ENCODE results near the gene IL1RN. TPM values are rescaled to one million over a fixed set of nuclear protein-coding genes. Genes with fewer than 3 reads are reported as not detected.

Gene IL1RN
- polyA plus RNA-seq, 1 donor (not counting 4 experiments of a cell fraction or from before 2014, with no cell fraction given) = 128 TPM

- Histone ChIP-seq H3K79me2 (ENCODE audit: control insufficient read depth, insufficient read depth, low read length) (peaks cover 5% of the 10 kb centered on the region), H3K9me3 (ENCODE audit: control insufficient read depth, low read depth, low read length) (no peaks in the 10 kb centered on the region), H3K27ac (ENCODE audit: control insufficient read depth, insufficient read depth, low read length) (no peak overlapping the region), H3K4me3 (ENCODE audit: control insufficient read depth in 2 of 3, extremely low read depth in 1 of 3, insufficient read depth in 2 of 3, low read depth in 1 of 3, low read length in 3 of 3) (no peak overlapping the region), H3K4me2 (ENCODE audit: control insufficient read depth, extremely low read depth, insufficient read depth, low read depth, low read length) (no peak overlapping the region), H3K9ac (ENCODE audit: control insufficient read depth, extremely low read depth, insufficient read depth, low read length) (no peak overlapping the region), H3K9me1 (ENCODE audit: control insufficient read depth, extremely low read depth, insufficient read depth, low read length) (no peaks in the 10 kb centered on the region), H3K4me1 (ENCODE audit: control insufficient read depth, extremely low read depth, insufficient read depth, low read length) (peaks cover 49% of the 10 kb centered on the region), H3K27me3 (ENCODE audit: control insufficient read depth, extremely low read depth, insufficient read depth, low read length) (no peaks in the 10 kb centered on the region), H2AFZ (ENCODE audit: control insufficient read depth, low read length) (no peak overlapping the region), H3K36me3 (ENCODE audit: control insufficient read depth in 2 of 2, extremely low read depth in 1 of 2, insufficient read depth in 2 of 2, low read length in 2 of 2) (peaks cover 4 to 12% of the 10 kb centered on the region in 2 experiments), H4K20me1 (ENCODE audit: control insufficient read depth, extremely low read depth, insufficient read depth, low read length) (no peaks in the 10 kb centered on the region)
- FAIRE-seq (no peak), DNase-seq (ENCODE audit: low read depth, low spot score) (no peak)
- TF ChIP-seq EZH2 (IDR thresholded peaks at IDR 0.05; ENCODE audit: low read length) (no peak), CTCF (optimal IDR thresholded peaks at IDR 0.05 in 1 of 3, IDR thresholded peaks at IDR 0.05 in 1 of 3, conservative IDR thresholded peaks at IDR 0.05 in 1 of 3; ENCODE audit: extremely low read depth in 1 of 3, insufficient read depth in 2 of 3, low read length in 3 of 3) (no peak)
- dilution Hi-C loops (cut with MboI; ENCODE audit: extremely low pct_ligation_motif_present, low sequenced_read_pairs) = no loop called here
Measured at GRCh38 chr2:113122364-113122763, 5.0 kb upstream of the IL1RN start.

- H3K27ac ChIP-seq (ENCODE audit: control insufficient read depth, insufficient read depth, low read length) = peak overlapping the region; percentile 75
Measured at GRCh38 chr2:113123726-113124125, 3.7 kb upstream of the IL1RN start.

More at GRCh38 chr2:113123726-113124125, 3.7 kb upstream of the IL1RN start:
- TF ChIP-seq CTCF (optimal IDR thresholded peaks at IDR 0.05 in 1 of 3, IDR thresholded peaks at IDR 0.05 in 1 of 3, conservative IDR thresholded peaks at IDR 0.05 in 1 of 3; ENCODE audit: extremely low read depth in 1 of 3, insufficient read depth in 2 of 3, low read length in 3 of 3) (no peak), EZH2 (IDR thresholded peaks at IDR 0.05; ENCODE audit: low read length) (no peak)
- FAIRE-seq = no peak
- dilution Hi-C loops (cut with MboI; ENCODE audit: extremely low pct_ligation_motif_present, low sequenced_read_pairs) = no loop called here
- no peaks in the 10 kb centered on the region for H4K20me1 ChIP-seq (ENCODE audit: control insufficient read depth, extremely low read depth, insufficient read depth, low read length)
- no peak overlapping the region for H2AFZ ChIP-seq (ENCODE audit: control insufficient read depth, low read length)
- H3K36me3 ChIP-seq (ENCODE audit: control insufficient read depth in 2 of 2, extremely low read depth in 1 of 2, insufficient read depth in 2 of 2, low read length in 2 of 2) = peaks cover 11 to 19% of the 10 kb centered on the region in 2 experiments
- H3K79me2 ChIP-seq (ENCODE audit: control insufficient read depth, insufficient read depth, low read length) = peaks cover 2% of the 10 kb centered on the region
- H3K9me1 ChIP-seq (ENCODE audit: control insufficient read depth, extremely low read depth, insufficient read depth, low read length) = no peaks in the 10 kb centered on the region
- H3K4me2 ChIP-seq (ENCODE audit: control insufficient read depth, extremely low read depth, insufficient read depth, low read depth, low read length) = peak overlapping the region; percentile 59
- H3K9ac ChIP-seq (ENCODE audit: control insufficient read depth, extremely low read depth, insufficient read depth, low read length) = peak overlapping the region; percentile 75
- no peak overlapping the region for H3K4me3 ChIP-seq (ENCODE audit: control insufficient read depth in 2 of 3, extremely low read depth in 1 of 3, insufficient read depth in 2 of 3, low read depth in 1 of 3, low read length in 3 of 3)
- H3K9me3 ChIP-seq (ENCODE audit: control insufficient read depth, low read depth, low read length) = no peaks in the 10 kb centered on the region
- peaks cover 40% of the 10 kb centered on the region for H3K4me1 ChIP-seq (ENCODE audit: control insufficient read depth, extremely low read depth, insufficient read depth, low read length)
- no peaks in the 10 kb centered on the region for H3K27me3 ChIP-seq (ENCODE audit: control insufficient read depth, extremely low read depth, insufficient read depth, low read length)
- DNase-seq (ENCODE audit: low read depth, low spot score) = no peak
